ENCODE data around the gene LBP.

The LBP gene

GRCh38 chr20:38358556-38358955 lies 12.3 kb downstream of the LBP start:
- no peak for DNase-seq (ENCODE audit: extremely low read depth, insufficient read length)
- H3K27me3 ChIP-seq (replicated peaks; ENCODE audit: control insufficient read depth, insufficient read depth, low read length): no peaks in the 10 kb centered on the region
- TF ChIP-seq CTCF (IDR thresholded peaks at IDR 0.05; ENCODE audit: insufficient read depth, low read length, poor library complexity, severe bottlenecking): no peak
- no peaks in the 10 kb centered on the region for H3K36me3 ChIP-seq (ENCODE audit: control insufficient read depth, insufficient read depth, low read length)
- no peak overlapping the region for H3K4me3 ChIP-seq (replicated peaks; ENCODE audit: low read depth, low read length)

GRCh38 chr20:38363004-38363747 lies 16.9 kb downstream of the LBP start:
- Histone ChIP-seq H3K4me3 (replicated peaks; ENCODE audit: low read depth, low read length) (no peak overlapping the region), H3K36me3 (ENCODE audit: control insufficient read depth, insufficient read depth, low read length) (no peaks in the 10 kb centered on the region), H3K27me3 (replicated peaks; ENCODE audit: control insufficient read depth, insufficient read depth, low read length) (peaks cover 2% of the 10 kb centered on the region)
- no peak for DNase-seq (ENCODE audit: extremely low read depth, insufficient read length)
- no peak for TF ChIP-seq CTCF (IDR thresholded peaks at IDR 0.05; ENCODE audit: insufficient read depth, low read length, poor library complexity, severe bottlenecking)

- no peak for DNase-seq (ENCODE audit: extremely low read depth, insufficient read length)
- TF ChIP-seq CTCF (IDR thresholded peaks at IDR 0.05; ENCODE audit: insufficient read depth, low read length, poor library complexity, severe bottlenecking): no peak
- no peaks in the 10 kb centered on the region for H3K36me3 ChIP-seq (ENCODE audit: control insufficient read depth, insufficient read depth, low read length)
These were observed 23.1 kb downstream of the LBP start for GRCh38 chr20:38369389-38369788.

GRCh38 chr20:38372806-38373205 lies 26.5 kb downstream of the LBP start:
- no peak for TF ChIP-seq CTCF (IDR thresholded peaks at IDR 0.05; ENCODE audit: insufficient read depth, low read length, poor library complexity, severe bottlenecking)

More at GRCh38 chr20:38369389-38369788, 23.1 kb downstream of the LBP start:
- Histone ChIP-seq H3K27me3 (replicated peaks; ENCODE audit: control insufficient read depth, insufficient read depth, low read length) (peaks cover 3% of the 10 kb centered on the region), H3K4me3 (replicated peaks; ENCODE audit: low read depth, low read length) (no peak overlapping the region)

GRCh38 chr20:38373231-38373867 lies 27.1 kb downstream of the LBP start:
- TF ChIP-seq CTCF (IDR thresholded peaks at IDR 0.05; ENCODE audit: insufficient read depth, low read length, poor library complexity, severe bottlenecking): no peak

More at GRCh38 chr20:38372806-38373205, 26.5 kb downstream of the LBP start:
- no peaks in the 10 kb centered on the region for H3K36me3 ChIP-seq (ENCODE audit: control insufficient read depth, insufficient read depth, low read length)
- H3K4me3 ChIP-seq (replicated peaks; ENCODE audit: low read depth, low read length): no peak overlapping the region
- DNase-seq (ENCODE audit: extremely low read depth, insufficient read length): no peak
- peaks cover 2% of the 10 kb centered on the region for H3K27me3 ChIP-seq (replicated peaks; ENCODE audit: control insufficient read depth, insufficient read depth, low read length)

More at GRCh38 chr20:38373231-38373867, 27.1 kb downstream of the LBP start:
- DNase-seq (ENCODE audit: extremely low read depth, insufficient read length): no peak
- Histone ChIP-seq H3K27me3 (replicated peaks; ENCODE audit: control insufficient read depth, insufficient read depth, low read length) (peaks cover 2% of the 10 kb centered on the region), H3K4me3 (replicated peaks; ENCODE audit: low read depth, low read length) (no peak overlapping the region), H3K36me3 (ENCODE audit: control insufficient read depth, insufficient read depth, low read length) (no peaks in the 10 kb centered on the region)

Measured in GM06990 (cell line).